ENCODE data around the gene ZNF407.

ZNF407 gene

GRCh38 chr18:74766251-74766650 is 168.6 kb downstream of the ZNF407 start:
- Histone ChIP-seq H3K27ac (no peak overlapping the region), H3K36me3 (ENCODE audit: control insufficient read depth, insufficient read depth, low read length) (no peaks in the 10 kb centered on the region), H3K27me3 (ENCODE audit: control insufficient read depth, insufficient read depth, low read length) (no peaks in the 10 kb centered on the region), H3K9ac (no peak overlapping the region), H3K79me2 (no peaks in the 10 kb centered on the region), H3K4me2 (ENCODE audit: low read length) (no peak overlapping the region), H3K4me1 (no peaks in the 10 kb centered on the region), H3K9me3 (ENCODE audit: control insufficient read depth, low read length) (no peaks in the 10 kb centered on the region), H3K4me3 (ENCODE audit: low read depth, low read length) (no peak overlapping the region), H2AFZ (no peak overlapping the region)
- TF ChIP-seq CTCF (IDR thresholded peaks at IDR 0.05), result no peak

GRCh38 chr18:74768096-74768495 is 170.4 kb downstream of the ZNF407 start:
- Histone ChIP-seq H3K4me3 (ENCODE audit: low read depth, low read length) (no peak overlapping the region), H3K4me2 (ENCODE audit: low read length) (no peak overlapping the region)

GRCh38 chr18:74773171-74773624 is 175.5 kb downstream of the ZNF407 start:
- Histone ChIP-seq H3K27me3 (ENCODE audit: control insufficient read depth, insufficient read depth, low read length) (no peaks in the 10 kb centered on the region), H3K79me2 (no peaks in the 10 kb centered on the region), H2AFZ (no peak overlapping the region), H3K4me2 (ENCODE audit: low read length) (no peak overlapping the region), H3K36me3 (ENCODE audit: control insufficient read depth, insufficient read depth, low read length) (no peaks in the 10 kb centered on the region), H3K27ac (no peak overlapping the region), H3K4me1 (no peaks in the 10 kb centered on the region), H3K9ac (no peak overlapping the region), H3K4me3 (ENCODE audit: low read depth, low read length) (no peak overlapping the region), H3K9me3 (ENCODE audit: control insufficient read depth, low read length) (no peaks in the 10 kb centered on the region)
- TF ChIP-seq CTCF (IDR thresholded peaks at IDR 0.05), result no peak

More at GRCh38 chr18:74768096-74768495, 170.4 kb downstream of the ZNF407 start:
- Histone ChIP-seq H3K4me1 (no peaks in the 10 kb centered on the region), H3K9ac (no peak overlapping the region), H3K27ac (no peak overlapping the region), H3K79me2 (no peaks in the 10 kb centered on the region), H3K9me3 (ENCODE audit: control insufficient read depth, low read length) (no peaks in the 10 kb centered on the region), H3K36me3 (ENCODE audit: control insufficient read depth, insufficient read depth, low read length) (no peaks in the 10 kb centered on the region), H2AFZ (no peak overlapping the region), H3K27me3 (ENCODE audit: control insufficient read depth, insufficient read depth, low read length) (no peaks in the 10 kb centered on the region)
- TF ChIP-seq CTCF (IDR thresholded peaks at IDR 0.05), result no peak

- Histone ChIP-seq H3K9me3 (ENCODE audit: control insufficient read depth, low read length) (no peaks in the 10 kb centered on the region), H3K36me3 (ENCODE audit: control insufficient read depth, insufficient read depth, low read length) (no peaks in the 10 kb centered on the region), H3K4me3 (ENCODE audit: low read depth, low read length) (no peak overlapping the region), H3K4me2 (ENCODE audit: low read length) (no peak overlapping the region), H3K79me2 (no peaks in the 10 kb centered on the region), H3K27me3 (ENCODE audit: control insufficient read depth, insufficient read depth, low read length) (no peaks in the 10 kb centered on the region), H3K9ac (no peak overlapping the region), H2AFZ (no peak overlapping the region), H3K27ac (no peak overlapping the region), H3K4me1 (no peaks in the 10 kb centered on the region)
- no peak for TF ChIP-seq CTCF (IDR thresholded peaks at IDR 0.05)
Measured at GRCh38 chr18:74774486-74774885, 176.8 kb downstream of the ZNF407 start.

GRCh38 chr18:74775239-74775638 is 177.6 kb downstream of the ZNF407 start:
- Histone ChIP-seq H3K79me2 (no peaks in the 10 kb centered on the region), H3K36me3 (ENCODE audit: control insufficient read depth, insufficient read depth, low read length) (no peaks in the 10 kb centered on the region), H3K9me3 (ENCODE audit: control insufficient read depth, low read length) (no peaks in the 10 kb centered on the region), H3K4me1 (no peaks in the 10 kb centered on the region), H2AFZ (no peak overlapping the region), H3K4me2 (ENCODE audit: low read length) (no peak overlapping the region), H3K4me3 (ENCODE audit: low read depth, low read length) (no peak overlapping the region), H3K27me3 (ENCODE audit: control insufficient read depth, insufficient read depth, low read length) (no peaks in the 10 kb centered on the region), H3K27ac (no peak overlapping the region), H3K9ac (no peak overlapping the region)
- TF ChIP-seq CTCF (IDR thresholded peaks at IDR 0.05), result no peak

Data from parathyroid adenoma (tissue), 2 donors.